ENCODE data around the gene CCDC154. TPM values are rescaled to one million over a fixed set of nuclear protein-coding genes. Genes with fewer than 3 reads are reported as not detected.
A peak's percentile ranks its signal among the peaks of the same experiment; 100 is the strongest.

Gene CCDC154
- total and polyA plus RNA-seq, 9 of the 15 experiments (the other 6 are each of a cell fraction or from before 2014, with no cell fraction given) = 0.15 to 1.4 (median 0.20) TPM; not detected in 5

DNA sequence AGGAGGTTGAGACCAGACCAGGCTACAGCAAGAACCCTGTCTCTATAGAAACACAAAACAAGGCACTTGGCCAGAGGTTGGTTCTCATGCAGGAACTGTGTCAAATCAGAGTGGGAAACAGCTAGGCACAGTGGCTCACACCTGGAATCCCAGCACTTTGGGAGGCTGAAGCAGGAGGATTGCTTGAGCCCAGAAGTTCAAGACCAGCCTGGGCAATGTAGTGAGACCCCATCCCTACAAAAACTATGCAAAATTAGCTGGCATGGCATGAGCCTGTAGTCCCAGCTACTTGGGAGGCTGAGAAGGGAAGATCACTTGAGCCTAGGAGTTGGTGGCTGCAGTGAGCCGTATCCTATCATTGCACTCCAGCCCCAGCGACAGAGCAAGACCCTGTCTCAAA lies 31.5 kb downstream of the CCDC154 start:
- peaks cover 16% of the 10 kb centered on the region for H3K79me2 ChIP-seq (ENCODE audit: control insufficient read depth, insufficient read depth, low read length)
- peaks cover 2% of the 10 kb centered on the region; the same call in 1 of the 2 replicates for H4K20me1 ChIP-seq (replicated peaks; ENCODE audit: control insufficient read depth, insufficient read depth, low read length)
- no peaks in the 10 kb centered on the region for H3K9me1 ChIP-seq (ENCODE audit: control insufficient read depth, insufficient read depth, low read length)
- peaks cover 12 to 36% of the 10 kb centered on the region in 2 experiments; a peak in 4 of 5 replicates for H3K4me1 ChIP-seq (replicated peaks in 1 of 2; ENCODE audit: control insufficient read depth in 2 of 2, insufficient read depth in 2 of 2, low read length in 2 of 2)
- H3K36me3 ChIP-seq (ENCODE audit: control insufficient read depth, insufficient read depth, low read length) = peaks cover 8% of the 10 kb centered on the region; the same call in 1 of the 3 replicates
- no peak overlapping the region for H2AFZ ChIP-seq (ENCODE audit: low read depth, low read length)
- intact Hi-C loops (cut with micrococcal nuclease) (loop anchor here (1.0 kb wide), 1 partner anchor 50 kb away; no protein-coding TSS in a partner anchor), in situ Hi-C loops (cut with MboI) (no loop called here)
- ATAC-seq = no peak
- ChIA-PET POLR2A (interaction anchor here (0.5 to 0.8 kb wide), 3 partner anchors 23 to 34 kb away, joined by 3 to 4 read pairs (median 4); no protein-coding TSS in a partner anchor), CTCF (ENCODE audit: low intra/inter-chr PET ratio) (no interaction called here)
- H3K27me3 ChIP-seq (ENCODE audit: control insufficient read depth in 2 of 2, insufficient read depth in 2 of 2, low read length in 2 of 2) = no peaks in the 10 kb centered on the region
- no TSS peak for BruUV-seq (replicated peaks)
- H3K4me2 ChIP-seq (ENCODE audit: insufficient read depth, low read length) = no peak overlapping the region
- H3K27ac ChIP-seq (ENCODE audit: extremely low read depth, low read depth, low read length) = no peak overlapping the region
- FAIRE-seq = no peak
- no peak for DNase-seq (ENCODE audit: extremely low read depth in 1 of 4, low spot score in 3 of 4)
- no CpG with 5 or more reads among the region's 2 CpGs for WGBS (ENCODE audit: insufficient coverage, low coverage, missing lambda C conversion rate)
- H3K9ac ChIP-seq (ENCODE audit: insufficient read depth in 1 of 2, low read depth in 2 of 2, low read length in 2 of 2) = no peak overlapping the region
- H3K4me3 ChIP-seq = no peak overlapping the region
- H3K9me3 ChIP-seq (replicated peaks; ENCODE audit: control insufficient read depth, insufficient read depth, low read depth, low read length) = no peaks in the 10 kb centered on the region
- TF ChIP-seq ZNF121 (CRISPR knock-in tag; conservative IDR thresholded peaks at IDR 0.05) = peak; percentile 85
- no peak for TF ChIP-seq PML (IDR thresholded peaks at IDR 0.05; ENCODE audit: low read length)

DNA sequence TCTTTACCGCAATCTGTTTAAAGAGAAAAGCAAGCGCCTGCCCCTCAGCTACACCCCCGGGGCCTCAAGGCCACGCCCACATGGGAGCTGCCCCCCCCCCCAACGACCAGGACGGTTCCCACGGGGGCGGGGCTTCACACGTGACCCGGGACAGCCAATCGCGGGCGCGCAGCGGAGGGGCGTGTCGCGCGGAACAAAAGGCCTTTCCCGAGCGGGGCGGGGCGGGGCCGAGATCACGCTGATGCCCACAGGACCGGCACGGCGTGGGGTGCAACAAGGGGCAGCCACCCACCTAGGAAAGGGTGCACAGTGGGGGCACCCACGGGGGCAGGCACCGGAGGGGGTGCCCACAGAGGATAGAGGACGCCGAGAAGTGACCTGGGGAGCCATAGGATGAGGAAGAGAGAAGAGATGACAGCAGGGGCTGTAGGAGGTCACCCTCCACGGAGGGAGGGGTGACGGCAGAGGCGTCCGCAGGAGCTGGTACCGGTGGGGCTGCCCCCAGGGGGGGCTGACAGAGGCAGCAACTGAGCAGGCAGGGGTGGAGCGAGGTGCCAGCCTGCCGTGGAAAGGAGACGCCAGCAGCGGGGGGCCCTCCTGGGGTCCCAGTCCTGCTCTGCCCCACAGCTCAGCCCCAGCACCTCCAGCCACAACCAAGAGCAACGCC lies 36.1 kb downstream of the CCDC154 start:
- ATAC-seq (peak; percentile 97), DNase-seq (ENCODE audit: extremely low read depth in 1 of 4, low spot score in 3 of 4) (peak; percentile 95 to 99 (median 99)), FAIRE-seq (peak; percentile 78)
- CTCF ChIA-PET (ENCODE audit: low intra/inter-chr PET ratio) = interaction anchor here (0.6 kb wide), 3 partner anchors 45 to 795 kb away, joined by 3 read pairs; no protein-coding TSS in a partner anchor
- Histone ChIP-seq H3K4me2 (ENCODE audit: insufficient read depth, low read length) (peak overlapping the region; percentile 71), H3K27ac (ENCODE audit: extremely low read depth, low read depth, low read length) (no peak overlapping the region), H3K4me3 (peak overlapping the region; percentile 44), H3K4me1 (replicated peaks in 1 of 2; ENCODE audit: control insufficient read depth in 2 of 2, insufficient read depth in 2 of 2, low read length in 2 of 2) (peaks cover 4 to 25% of the 10 kb centered on the region in 2 experiments; a peak in 3 of 5 replicates), H3K9ac (ENCODE audit: insufficient read depth in 1 of 2, low read depth in 2 of 2, low read length in 2 of 2) (peak overlapping the region in 1 of 2 experiments; percentile 90; a peak in 2 of 4 replicates), H3K27me3 (ENCODE audit: control insufficient read depth in 2 of 2, insufficient read depth in 2 of 2, low read length in 2 of 2) (no peaks in the 10 kb centered on the region), H3K9me1 (ENCODE audit: control insufficient read depth, insufficient read depth, low read length) (no peaks in the 10 kb centered on the region), H3K79me2 (ENCODE audit: control insufficient read depth, insufficient read depth, low read length) (peaks cover 3% of the 10 kb centered on the region; the same call in 1 of the 3 replicates), H4K20me1 (replicated peaks; ENCODE audit: control insufficient read depth, insufficient read depth, low read length) (peaks cover 7% of the 10 kb centered on the region; the same call in 1 of the 2 replicates), H3K9me3 (replicated peaks; ENCODE audit: control insufficient read depth, insufficient read depth, low read depth, low read length) (no peaks in the 10 kb centered on the region), H3K36me3 (ENCODE audit: control insufficient read depth, insufficient read depth, low read length) (no peaks in the 10 kb centered on the region), H2AFZ (ENCODE audit: low read depth, low read length) (peak overlapping the region; percentile 81)
- BruUV-seq (replicated peaks) = no TSS peak
- POLR2A ChIA-PET = interaction anchor here (0.6 to 1.9 kb wide), 9 partner anchors 8 to 353 kb away, joined by 3 to 7 read pairs (median 3); partner anchors contain the start of gene UQCC4
- intact Hi-C loops (cut with micrococcal nuclease) (no loop called here), in situ Hi-C loops (cut with MboI) (no loop called here)
- 2% methylated on average over 32 of the region's 42 CpGs for WGBS (ENCODE audit: insufficient coverage, low coverage, missing lambda C conversion rate)
- TF ChIP-seq HDAC1 (IDR thresholded peaks at IDR 0.05) (peak in 1 of 2 experiments; percentile 88; a peak in 2 of 4 replicates), RAD51 (IDR thresholded peaks at IDR 0.05; ENCODE audit: borderline replicate concordance, low read depth) (peak; percentile 97), MAFF (IDR thresholded peaks at IDR 0.05; ENCODE audit: low read length) (no peak), FIP1L1 (IDR thresholded peaks at IDR 0.05; ENCODE audit: low read depth, low read length, poor library complexity, severe bottlenecking) (no peak), NFYB (IDR thresholded peaks at IDR 0.05; ENCODE audit: extremely low read depth, insufficient read length) (peak; percentile 66)
- TF ChIP-seq, protein P1, sequence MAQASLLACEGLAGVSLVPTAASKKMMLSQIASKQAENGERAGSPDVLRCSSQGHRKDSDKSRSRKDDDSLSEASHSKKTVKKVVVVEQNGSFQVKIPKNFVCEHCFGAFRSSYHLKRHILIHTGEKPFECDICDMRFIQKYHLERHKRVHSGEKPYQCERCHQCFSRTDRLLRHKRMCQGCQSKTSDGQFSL (CRISPR knock-in tag; IDR thresholded peaks at IDR 0.05) = peak; percentile 97
- TF ChIP-seq, protein P1 (tag; IDR thresholded peaks at IDR 0.05) = peak in 1 of 2 experiments; percentile 92; a peak in 2 of 4 replicates
